RPMI7951 (cell line): ENCODE results near the gene NXPE4. TPM values are rescaled to one million over a fixed set of nuclear protein-coding genes. Genes with fewer than 3 reads are reported as not detected.
"Not testable (repeated sequence)": the region's sequence is repeated elsewhere in the genome, so short reads cannot be mapped to it uniquely, and the experiment has no call there.

Experiments used
- DNase-seq: peaks from one replicate; pipeline ENCODE4 v3.0.0-alpha.2; 2012; ENCODE audit warnings: low read depth
- total RNA-seq: library from RNA; depleted of rRNA; stranded (reverse); fragments of >200 nt; shearing (Covaris generic); gene quantifications from 2 replicates; pipeline ENCODE4 v1.2.3, GENCODE V29; 2014; rRNA removed

Gene NXPE4
- not detected in 2 replicates for total RNA-seq

DNA sequence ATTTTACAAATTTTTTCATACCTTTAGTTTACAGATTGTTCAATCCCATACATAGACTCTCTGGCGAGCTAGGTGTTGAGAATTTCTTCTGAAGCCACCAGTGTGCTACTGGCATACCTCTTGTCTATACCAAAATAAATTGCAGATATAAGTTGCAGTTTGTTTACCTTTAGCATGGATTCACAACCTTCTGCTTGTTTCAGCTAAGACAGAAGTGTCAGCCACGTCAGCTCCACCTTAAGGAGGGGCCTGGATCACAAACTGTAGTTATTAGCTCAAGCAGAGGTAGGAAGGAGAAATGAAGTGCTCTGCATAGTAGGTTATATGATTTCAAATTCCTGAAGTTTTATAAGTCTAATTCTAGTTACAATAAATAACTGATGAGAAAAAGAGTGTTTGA lies at the start of gene NXPE4:
TSS of gene NXPE4 (minus strand) at position 216 of the 400 bp plus-strand sequence. CDS start 1,027 bp downstream, outside the sequence.
- DNase-seq = no peak

DNA sequence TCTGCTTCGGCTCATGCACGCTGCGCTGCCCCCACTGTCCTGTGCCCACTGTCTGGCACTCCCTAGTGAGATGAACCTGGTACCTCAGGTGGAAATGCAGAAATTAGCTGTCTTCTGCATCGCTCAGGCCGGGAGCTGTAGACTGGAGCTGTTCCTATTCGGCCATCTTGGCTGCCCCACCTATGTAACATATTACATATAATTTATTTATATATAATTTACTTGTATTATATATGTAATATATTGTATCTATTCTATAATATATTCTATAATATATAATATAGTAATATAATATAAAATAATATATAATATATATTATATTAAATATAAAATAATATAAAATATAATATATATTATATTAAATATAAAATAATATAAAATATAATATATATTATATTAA lies 43.9 kb upstream of the NXPE4 start:
- not testable (repeated sequence) for DNase-seq

DNA sequence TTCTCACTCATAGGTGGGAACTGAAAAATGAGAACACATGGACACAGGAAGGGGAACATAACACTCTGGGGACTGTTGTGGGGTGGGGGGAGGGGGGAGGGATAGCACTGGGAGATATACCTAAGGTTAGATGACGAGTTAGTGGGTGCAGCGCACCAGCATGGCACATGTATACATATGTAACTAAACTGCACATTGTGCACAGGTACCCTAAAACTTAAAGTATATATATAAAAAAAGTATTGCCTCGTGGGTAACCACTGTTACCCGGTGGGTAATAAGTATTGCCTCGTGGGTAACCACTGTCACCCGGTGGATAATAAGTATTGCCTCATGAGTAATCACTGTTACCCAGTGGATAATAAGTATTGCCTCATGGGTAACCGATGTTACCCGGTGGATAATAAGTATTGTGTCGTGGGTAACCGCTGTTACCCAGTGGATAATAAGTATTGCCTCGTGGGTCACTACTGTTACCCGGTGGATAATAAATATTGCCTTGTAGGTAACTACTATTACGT lies 35.9 kb upstream of the NXPE4 start:
- not testable (repeated sequence) for DNase-seq

DNA sequence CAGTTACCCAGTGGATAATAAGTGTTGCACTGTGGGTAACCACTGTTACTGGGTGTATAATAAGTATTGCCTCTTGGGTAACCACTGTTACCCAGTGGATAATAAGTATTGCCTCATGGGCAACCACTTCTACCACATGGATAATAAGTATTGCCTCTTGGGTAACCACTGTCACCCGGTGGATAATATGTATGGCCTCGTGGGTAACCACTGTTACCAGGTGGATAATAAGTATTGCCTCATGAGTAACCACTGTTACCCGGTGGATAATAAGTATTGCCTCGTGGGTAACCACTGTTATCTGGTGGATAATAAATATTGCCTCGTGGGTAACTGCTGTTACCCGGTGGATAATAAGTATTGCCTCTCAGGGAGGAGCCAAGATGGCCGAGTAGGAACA lies 29.7 kb upstream of the NXPE4 start:
- no peak for DNase-seq

DNA sequence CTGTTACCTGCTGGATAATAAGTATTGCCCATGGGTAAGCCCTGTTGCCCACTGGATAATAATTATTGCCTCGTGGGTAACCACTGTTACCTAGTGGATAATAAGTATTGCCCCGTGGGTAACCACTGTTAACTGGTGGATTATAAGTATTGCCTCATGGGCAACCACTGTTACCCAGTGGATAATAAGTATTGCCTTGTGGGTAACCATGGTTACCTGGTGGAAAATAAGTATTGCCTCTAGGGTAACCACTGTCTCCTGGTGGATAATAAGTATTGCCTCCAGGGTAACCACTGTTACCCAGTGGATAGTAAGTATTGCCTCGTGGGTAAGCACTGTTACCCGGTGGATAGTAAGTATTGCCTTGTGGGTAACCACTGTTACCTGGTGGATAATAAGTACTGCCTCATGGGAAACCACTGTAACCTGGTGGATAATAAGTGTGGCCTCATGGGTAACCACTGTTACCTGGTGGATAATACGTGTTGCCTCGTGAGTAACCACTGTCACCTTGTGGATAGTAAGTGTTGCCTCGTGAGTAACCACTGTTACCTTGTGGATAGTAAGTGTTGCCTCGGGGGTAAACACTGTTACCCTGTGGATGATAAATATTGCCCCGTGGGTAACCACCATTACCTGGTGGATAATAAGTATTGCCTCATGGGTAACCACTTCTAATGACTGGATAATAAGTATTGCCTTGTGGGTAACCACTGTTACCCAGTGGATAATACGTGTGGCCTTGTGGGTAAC lies 29.0 kb upstream of the NXPE4 start:
- DNase-seq = no peak

DNA sequence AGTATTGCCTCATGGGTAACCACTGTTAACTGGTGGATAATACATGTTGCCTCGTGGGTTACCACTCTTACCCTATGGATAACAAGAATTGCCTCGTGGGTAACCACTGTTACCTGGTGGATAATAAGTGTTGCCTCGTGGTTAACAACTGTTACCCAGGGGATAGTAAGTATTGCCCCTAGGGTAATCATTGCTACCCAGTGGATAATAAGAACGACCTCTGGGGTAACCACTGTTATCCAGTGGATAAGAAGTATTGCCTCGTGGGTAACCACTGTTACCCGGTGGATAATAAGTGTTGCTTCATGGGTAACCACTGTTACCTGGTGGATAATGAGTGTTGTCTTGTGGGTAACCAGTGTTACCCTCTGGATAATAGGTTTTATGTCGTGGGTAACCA lies 28.1 kb upstream of the NXPE4 start:
- no peak for DNase-seq

DNA sequence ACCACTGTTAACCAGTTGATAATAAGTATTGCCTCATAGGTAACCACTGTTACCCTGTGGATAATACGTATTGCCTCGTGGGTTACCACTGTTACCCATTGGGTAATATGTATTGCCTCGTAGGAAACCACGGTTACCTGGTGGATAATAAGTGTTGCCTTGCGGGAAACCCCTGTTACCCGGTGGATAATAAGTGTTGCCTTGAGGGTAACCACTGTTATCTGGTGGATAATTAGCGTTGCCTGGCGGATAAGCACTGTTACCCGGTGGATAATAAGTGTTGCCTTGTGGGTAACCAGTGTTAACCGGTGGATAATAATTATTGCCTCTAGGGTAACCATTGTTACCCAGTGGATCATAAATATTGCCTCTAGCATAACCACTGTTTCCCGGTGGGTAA lies 27.3 kb upstream of the NXPE4 start:
- no peak for DNase-seq

DNA sequence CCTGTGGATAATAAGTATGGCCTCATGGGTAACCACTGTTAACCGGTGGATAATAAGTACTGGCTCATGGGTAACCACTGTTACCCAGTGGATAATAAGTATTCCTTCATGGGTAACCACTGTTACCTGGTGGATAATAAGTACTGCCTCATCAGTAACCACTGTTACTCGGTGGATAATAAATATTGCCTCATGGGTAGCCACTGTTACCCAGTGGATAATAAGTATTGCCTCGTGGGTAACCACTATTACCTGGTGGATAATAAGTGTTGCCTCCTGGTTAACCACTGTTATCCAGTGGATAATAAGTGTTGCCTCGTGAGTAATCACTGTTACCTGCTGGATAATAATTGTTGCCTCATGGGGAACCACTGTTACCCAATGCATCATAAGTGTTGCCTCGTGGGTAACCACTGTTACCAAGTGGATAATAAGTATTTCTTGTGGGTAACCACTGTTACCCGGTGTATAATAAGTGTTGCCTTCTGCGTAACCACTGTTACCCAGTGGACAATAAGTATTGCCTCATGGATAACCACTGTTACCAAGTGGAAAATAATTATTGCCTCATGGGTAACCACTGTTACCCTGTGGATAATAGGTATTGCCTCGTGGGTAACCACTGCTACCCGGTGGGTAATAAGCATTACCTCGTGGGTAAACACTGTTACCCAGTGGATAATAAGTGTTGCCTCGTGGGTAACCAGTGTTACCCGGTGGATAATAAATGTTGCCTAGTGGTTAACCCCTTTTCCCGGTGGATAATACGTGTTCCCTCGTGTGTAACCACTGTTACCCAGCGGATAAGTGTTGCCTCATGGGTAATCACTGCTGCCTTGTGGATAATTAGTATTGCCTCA lies 26.6 kb upstream of the NXPE4 start:
- DNase-seq = no peak

DNA sequence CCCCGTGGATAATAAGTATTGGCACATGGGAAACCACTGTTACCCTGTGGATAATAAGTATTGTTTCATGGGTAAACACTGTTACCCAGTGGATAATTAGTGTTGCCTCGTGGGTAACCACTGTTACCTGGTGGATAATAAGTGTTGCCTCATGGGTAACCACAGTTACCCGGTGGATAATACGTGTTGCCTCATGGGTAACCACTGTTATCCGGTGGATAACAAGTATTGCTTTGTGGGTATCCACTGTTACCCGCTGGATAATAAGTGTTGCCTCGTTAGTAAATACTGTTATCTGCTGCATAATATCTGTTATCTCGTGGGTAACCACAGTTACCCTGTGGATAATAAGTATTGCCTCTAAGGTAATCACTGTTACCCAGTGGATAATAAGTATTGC lies 25.5 kb upstream of the NXPE4 start:
- no peak for DNase-seq

DNA sequence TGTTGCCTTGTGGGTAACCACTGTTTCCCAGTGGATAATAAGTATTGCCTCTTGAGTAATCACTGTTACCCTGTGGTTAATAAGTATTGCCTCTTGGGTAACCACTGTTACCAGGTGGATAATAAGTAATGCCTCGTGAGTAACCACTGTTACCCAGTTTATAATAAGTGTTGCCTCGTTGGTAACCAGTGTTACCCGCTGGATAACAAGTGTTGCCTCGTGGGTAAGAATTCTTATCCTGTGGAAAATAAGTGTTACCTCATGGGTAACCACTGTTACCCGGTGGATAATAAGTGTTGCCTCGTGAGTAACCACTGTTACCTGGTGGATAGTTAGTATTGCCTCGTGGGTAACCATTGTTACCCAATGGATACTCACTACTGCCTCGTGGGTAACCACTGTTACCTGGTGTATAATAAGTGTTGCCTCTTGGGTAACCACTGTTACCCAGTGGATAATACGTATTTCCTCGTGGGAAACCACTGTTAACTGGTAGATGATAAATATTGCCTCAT lies 24.1 kb upstream of the NXPE4 start:
- DNase-seq = no peak

DNA sequence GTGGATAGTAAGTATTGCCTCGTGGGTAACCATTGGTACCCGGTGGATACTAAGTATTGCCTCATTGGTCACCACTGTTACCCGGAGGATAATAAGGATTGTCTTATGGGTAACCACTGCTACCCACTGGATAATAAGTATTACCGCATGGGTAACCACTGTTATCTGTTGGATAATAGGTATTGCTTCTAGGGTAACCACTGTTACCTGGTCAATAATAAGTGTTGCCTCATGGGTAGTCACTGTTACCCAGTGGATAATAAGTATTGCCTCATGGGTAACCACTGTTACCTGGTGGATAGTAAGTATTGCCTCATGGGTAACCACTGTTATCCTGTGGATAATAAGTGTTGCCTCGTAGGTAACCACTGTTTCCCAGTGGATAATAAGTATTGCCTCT lies 22.6 kb upstream of the NXPE4 start:
- no peak for DNase-seq

DNA sequence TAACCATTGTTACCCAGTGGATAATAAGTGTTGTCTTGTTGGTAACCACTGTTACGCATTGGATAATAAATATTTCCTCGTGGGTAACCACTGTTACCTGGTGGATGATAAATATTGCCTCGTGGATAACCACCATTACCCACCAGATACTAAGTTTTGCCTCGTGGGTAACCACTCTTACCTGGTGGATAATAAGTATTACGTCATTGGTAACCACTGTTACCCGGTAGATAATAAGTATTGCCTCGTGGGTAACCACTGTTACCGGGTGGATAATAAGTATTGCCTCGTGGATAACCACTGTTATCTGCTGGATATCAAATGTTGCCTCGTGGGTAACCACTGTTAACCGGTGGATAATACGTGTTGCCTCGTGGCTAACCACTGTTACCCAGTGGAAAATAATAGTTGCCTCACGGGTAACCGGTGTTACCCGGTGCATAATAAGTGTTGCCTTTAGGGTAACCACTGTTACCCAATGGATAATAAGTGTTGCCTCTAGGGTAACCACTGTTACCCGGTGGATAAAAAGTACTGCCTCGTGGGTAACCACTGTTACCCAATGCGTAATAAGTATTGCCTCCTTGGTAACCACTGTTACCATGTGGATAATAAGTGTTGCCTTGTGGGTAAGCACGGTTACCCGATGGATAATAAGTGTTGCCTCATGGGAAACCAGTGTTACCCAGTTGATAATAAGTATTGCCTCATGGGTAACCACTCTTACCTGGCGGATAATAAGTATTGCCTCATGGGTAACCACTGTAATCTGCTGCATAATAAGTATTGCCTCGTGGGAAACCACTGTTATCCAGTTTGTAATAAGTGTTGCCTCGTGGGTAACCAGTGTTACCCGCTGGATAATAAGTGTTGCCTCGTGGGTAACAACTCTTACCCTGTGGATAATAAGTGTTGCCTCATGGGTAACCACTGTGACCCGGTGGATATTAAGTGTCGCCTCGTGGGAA lies 21.9 kb upstream of the NXPE4 start:
- DNase-seq = no peak

DNA sequence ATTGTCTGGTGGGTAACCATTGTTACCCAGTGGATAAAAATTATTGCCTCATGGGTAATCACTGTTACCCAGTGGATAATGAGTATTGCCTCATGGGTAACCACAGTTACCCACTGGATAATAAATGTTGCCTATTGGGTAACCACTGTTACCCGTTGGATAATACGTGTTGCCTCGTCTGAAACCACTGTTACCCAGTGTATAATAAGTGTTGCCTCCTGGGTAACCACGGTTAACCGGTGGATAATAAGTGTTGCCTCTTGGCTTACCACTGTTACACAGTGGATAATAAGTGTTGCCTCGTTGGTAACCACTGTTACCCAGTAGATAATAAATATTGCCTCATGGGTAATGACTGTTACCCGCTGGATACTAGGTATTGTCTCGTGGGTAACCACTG lies 20.9 kb upstream of the NXPE4 start:
- DNase-seq = no peak

DNA sequence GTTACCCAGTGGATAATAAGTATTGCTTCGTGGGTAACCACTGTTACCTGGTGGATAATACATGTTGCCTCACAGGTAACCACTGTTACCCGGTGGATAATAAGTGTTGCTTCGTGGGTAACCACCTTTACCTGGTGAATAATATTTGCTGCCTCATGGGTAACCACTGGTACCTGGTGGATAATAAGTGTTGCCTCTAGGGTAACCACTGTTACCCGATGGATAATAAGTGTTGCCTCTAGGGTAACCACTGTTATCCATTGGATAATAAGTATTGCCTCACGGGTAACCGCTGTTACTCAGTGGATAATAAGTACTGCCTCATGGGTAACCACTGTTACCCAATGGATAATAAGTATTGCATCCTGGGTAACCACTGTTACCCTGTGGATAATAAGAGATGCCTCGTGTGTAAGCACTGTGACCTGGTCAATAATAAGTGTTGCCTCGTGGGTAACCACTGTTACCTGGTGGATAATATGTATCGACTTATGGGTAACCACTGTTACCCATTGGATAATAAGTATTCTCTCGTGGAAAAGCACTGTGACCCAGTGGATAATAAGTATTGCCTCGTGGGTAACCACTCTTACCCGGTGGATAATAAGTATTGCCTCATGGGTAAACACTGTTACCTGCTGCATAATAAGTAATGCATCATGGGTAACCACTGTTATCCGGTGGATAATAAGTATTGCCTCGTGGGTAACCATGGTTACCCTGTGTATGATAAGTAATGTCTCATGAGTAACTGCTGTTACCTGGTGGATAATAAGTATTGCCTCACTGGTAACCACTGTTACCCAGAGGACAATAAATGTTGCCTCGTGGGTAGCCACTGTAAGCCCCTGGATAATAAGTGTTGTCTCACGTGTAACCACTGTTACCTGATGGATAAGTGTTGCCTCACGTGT lies 20.1 kb upstream of the NXPE4 start:
- DNase-seq = no peak

DNA sequence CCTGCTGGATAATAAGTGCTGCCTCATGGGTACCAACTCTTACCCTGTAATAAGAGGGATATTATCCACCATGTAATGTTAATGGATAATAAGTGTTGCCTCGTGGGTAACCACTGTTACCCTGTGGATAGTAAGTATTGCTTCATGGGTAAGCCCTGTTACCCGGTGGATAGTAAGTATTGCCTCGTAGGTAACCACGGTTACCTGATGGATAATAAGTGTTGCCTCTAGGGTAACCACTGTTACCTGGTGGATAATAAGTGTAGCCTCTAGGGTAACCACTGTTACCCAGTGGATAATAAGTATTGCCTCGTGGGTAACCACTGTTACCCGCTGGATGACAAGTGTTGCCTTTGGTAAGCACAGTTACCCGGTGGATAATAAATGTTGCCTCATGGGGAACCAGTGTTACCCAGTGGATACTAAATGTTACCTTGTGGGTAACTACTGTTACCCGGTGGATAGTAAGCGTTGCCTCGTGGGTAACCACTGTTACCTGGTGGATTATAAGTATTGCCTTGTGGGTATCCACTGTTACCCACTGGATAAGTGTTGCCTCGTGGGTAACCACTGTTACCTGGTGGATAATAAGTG lies 18.6 kb upstream of the NXPE4 start:
- DNase-seq = no peak

DNA sequence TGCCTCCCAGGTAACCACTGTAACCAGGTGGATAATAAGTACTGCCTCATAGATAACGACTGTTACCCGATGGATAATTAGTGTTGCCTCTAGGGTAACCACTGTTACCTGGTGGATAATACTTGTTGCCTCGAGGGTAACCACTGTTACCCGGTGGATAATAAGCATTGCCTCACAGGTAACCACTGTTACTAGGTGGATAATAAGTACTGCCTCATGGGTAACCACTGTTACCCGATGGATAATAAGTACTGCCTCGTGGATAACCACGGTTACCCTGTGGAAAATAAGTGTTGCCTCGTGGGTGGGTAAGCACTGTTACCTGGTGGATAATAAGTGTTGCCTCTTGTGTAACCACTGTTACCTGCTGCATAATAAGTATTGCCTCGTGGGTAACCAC lies 17.5 kb upstream of the NXPE4 start:
- not testable (repeated sequence) for DNase-seq

DNA sequence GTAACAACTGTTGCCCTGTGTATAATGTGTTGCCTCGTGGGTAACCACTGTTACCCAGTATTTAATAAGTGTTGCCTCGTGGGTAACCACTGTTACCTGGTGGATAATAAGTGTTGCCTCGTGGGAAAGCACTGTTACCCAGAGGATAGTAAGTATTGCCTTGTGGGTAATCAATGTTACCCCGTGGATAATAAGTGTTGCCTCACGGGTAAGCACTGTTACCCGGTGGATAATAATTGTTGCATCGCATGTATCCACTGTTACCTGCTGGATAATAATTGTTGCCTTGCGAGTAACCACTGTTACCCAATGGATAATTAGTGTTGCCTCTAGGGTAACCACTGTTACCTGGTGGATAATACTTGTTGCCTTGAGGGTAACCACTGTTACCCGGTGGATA lies 17.1 kb upstream of the NXPE4 start:
- DNase-seq = no peak

DNA sequence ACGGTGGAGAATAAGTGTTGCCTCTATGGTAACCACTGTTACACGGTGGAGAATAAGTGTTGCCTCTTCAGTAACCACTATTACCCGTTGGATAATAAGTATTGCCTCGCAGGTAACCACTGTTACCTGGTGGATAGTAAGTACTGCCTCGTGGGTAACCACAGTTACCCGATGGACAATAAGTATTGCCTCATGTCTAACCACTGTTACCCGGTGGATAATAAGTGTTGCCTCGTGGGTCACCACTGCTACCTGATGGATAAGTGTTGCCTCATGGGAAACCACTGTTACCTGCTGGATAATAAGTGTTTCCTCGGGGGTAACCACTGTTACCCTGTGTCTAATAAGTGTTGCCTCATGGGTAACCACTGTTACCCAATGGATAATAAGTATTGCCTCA lies 16.6 kb upstream of the NXPE4 start:
- not testable (repeated sequence) for DNase-seq

DNA sequence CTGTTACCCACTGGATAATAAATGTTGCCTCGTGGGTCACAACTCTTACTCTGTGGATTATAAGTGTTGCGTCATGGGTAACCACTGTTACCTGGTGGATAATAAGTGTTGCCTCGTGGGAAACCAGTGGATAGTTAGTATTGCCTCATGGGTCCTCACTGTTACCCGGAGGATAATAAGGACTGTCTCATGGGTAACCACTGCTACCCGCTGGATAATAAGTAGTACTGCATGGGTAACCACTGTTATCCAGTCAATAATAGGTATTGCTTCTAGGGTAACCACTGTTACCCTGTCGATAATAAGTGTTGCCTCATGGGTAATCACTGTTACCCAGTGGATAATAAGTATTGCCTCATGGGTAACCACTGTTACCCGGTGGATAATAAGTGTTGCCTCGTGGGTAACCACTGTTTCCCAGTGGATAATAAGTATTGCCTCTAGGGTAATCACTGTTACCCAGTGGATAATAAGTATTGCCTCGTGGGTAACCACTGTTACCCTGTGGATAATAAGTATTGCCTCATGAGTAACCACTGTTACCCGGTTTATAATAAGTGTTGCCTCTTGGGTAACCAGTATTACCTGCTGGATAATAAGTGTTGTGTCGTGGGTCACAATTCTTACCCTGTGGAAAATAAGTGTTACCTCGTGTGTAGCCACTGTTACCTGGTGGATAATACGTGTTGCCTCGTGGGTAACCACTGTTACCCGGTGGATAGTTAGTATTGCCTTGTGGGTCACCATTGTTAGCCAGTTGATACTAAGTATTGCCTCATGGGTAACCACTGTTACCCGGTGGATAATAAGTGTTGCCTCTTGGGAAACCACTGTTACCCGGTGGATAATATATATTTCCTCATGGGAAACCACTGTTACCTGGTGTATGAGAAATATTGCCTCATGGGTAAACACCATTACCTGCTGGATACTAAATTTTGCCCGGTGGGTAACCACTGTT lies 15.7 kb upstream of the NXPE4 start:
- peak; percentile 12 for DNase-seq
